ENCODE measurements around the gene SCMH1. TPM values are rescaled to one million over a fixed set of nuclear protein-coding genes. Genes with fewer than 3 reads are reported as not detected.

Gene SCMH1
- total and polyA plus RNA-seq, 3 experiments from 2014 or later: 8.4 to 23.7 (median 23.3) TPM

GRCh38 chr1:41281334-41281733 lies 39.2 kb upstream of the SCMH1 start:
- DNase-seq: no peak
- H3K36me3 Mint-ChIP-seq: no peaks in the 10 kb centered on the region
- Histone ChIP-seq H3K4me3 (ENCODE audit: low read length) (no peak overlapping the region), H3K27ac (ENCODE audit: low read depth, low read length) (no peak overlapping the region), H3K27me3 (ENCODE audit: insufficient read depth, low read length, poor library complexity, severe bottlenecking) (peaks cover 10% of the 10 kb centered on the region), H3K9me3 (ENCODE audit: low read length) (no peaks in the 10 kb centered on the region), H3K36me3 (ENCODE audit: insufficient read depth, low read length) (no peaks in the 10 kb centered on the region), H3K4me1 (ENCODE audit: insufficient read depth, low read length) (no peaks in the 10 kb centered on the region)
- peaks cover 0 to 2% (median 0%) of the 10 kb centered on the region in 5 donors for H3K9me3 Mint-ChIP-seq
- POLR2A ChIA-PET: no interaction called here
- CTCF ChIA-PET: interaction anchor here (1.1 to 5.3 kb wide), 2 partner anchors 134 to 137 kb away, joined by 3 to 26 read pairs; no protein-coding TSS in a partner anchor
- peaks cover 16 to 66% of the 10 kb centered on the region in 2 donors for H3K27me3 Mint-ChIP-seq
- H3K4me3 Mint-ChIP-seq: no peak overlapping the region
- no peaks in the 10 kb centered on the region for H3K4me1 Mint-ChIP-seq
- H3K27ac Mint-ChIP-seq: no peak overlapping the region

GRCh38 chr1:41280202-41281032 lies 38.3 kb upstream of the SCMH1 start:
- H3K27ac ChIP-seq (ENCODE audit: low read depth, low read length): no peak overlapping the region
- no peak overlapping the region for H3K27ac Mint-ChIP-seq
- no peak overlapping the region for H3K4me3 Mint-ChIP-seq
- H3K9me3 ChIP-seq (ENCODE audit: low read length): no peaks in the 10 kb centered on the region
- H3K36me3 ChIP-seq (ENCODE audit: insufficient read depth, low read length): no peaks in the 10 kb centered on the region
- no peak for DNase-seq
- no peaks in the 10 kb centered on the region for H3K4me1 ChIP-seq (ENCODE audit: insufficient read depth, low read length)
- H3K9me3 Mint-ChIP-seq: peaks cover 0 to 2% (median 0%) of the 10 kb centered on the region in 5 donors
- no peak overlapping the region for H3K4me3 ChIP-seq (ENCODE audit: low read length)
- POLR2A ChIA-PET: no interaction called here
- H3K36me3 Mint-ChIP-seq: no peaks in the 10 kb centered on the region
- peaks cover 14 to 61% of the 10 kb centered on the region in 2 donors for H3K27me3 Mint-ChIP-seq
- CTCF ChIA-PET: interaction anchor here (1.1 to 5.3 kb wide), 3 partner anchors 15 to 138 kb away, joined by 3 to 26 read pairs (median 5); no protein-coding TSS in a partner anchor
- no peaks in the 10 kb centered on the region for H3K4me1 Mint-ChIP-seq
- H3K27me3 ChIP-seq (ENCODE audit: insufficient read depth, low read length, poor library complexity, severe bottlenecking): peaks cover 10% of the 10 kb centered on the region

- Histone ChIP-seq H3K36me3 (ENCODE audit: insufficient read depth, low read length) (no peaks in the 10 kb centered on the region), H3K9me3 (ENCODE audit: low read length) (no peaks in the 10 kb centered on the region), H3K27me3 (ENCODE audit: insufficient read depth, low read length, poor library complexity, severe bottlenecking) (peaks cover 8% of the 10 kb centered on the region), H3K4me3 (ENCODE audit: low read length) (no peak overlapping the region), H3K27ac (ENCODE audit: low read depth, low read length) (no peak overlapping the region), H3K4me1 (ENCODE audit: insufficient read depth, low read length) (no peaks in the 10 kb centered on the region)
- Mint-ChIP-seq H3K27ac (no peak overlapping the region), H3K4me3 (no peak overlapping the region), H3K9me3 (peaks cover 0 to 2% (median 0%) of the 10 kb centered on the region in 5 donors), H3K36me3 (no peaks in the 10 kb centered on the region), H3K4me1 (no peaks in the 10 kb centered on the region), H3K27me3 (peaks cover 14 to 52% of the 10 kb centered on the region in 2 donors)
- CTCF ChIA-PET: interaction anchor here (1.5 kb wide), 1 partner anchor 9 kb away, joined by 3 read pairs; no protein-coding TSS in a partner anchor
- POLR2A ChIA-PET: no interaction called here
- no peak for DNase-seq
Measured at GRCh38 chr1:41278076-41278475, 36.0 kb upstream of the SCMH1 start.

- ChIA-PET POLR2A (no interaction called here), CTCF (interaction anchor here (1.5 kb wide), 1 partner anchor 8 kb away, joined by 3 read pairs; no protein-coding TSS in a partner anchor)
- H3K27ac ChIP-seq (ENCODE audit: low read depth, low read length): no peak overlapping the region
- H3K27me3 ChIP-seq (ENCODE audit: insufficient read depth, low read length, poor library complexity, severe bottlenecking): peaks cover 5% of the 10 kb centered on the region
- H3K9me3 Mint-ChIP-seq: peaks cover 0 to 2% (median 0%) of the 10 kb centered on the region in 5 donors
- H3K4me3 Mint-ChIP-seq: no peak overlapping the region
- H3K27me3 Mint-ChIP-seq: peaks cover 15 to 46% of the 10 kb centered on the region in 2 donors
- no peak overlapping the region for H3K4me3 ChIP-seq (ENCODE audit: low read length)
- H3K27ac Mint-ChIP-seq: no peak overlapping the region
- no peaks in the 10 kb centered on the region for H3K4me1 ChIP-seq (ENCODE audit: insufficient read depth, low read length)
- no peaks in the 10 kb centered on the region for H3K4me1 Mint-ChIP-seq
- H3K36me3 ChIP-seq (ENCODE audit: insufficient read depth, low read length): no peaks in the 10 kb centered on the region
- DNase-seq: no peak
- H3K9me3 ChIP-seq (ENCODE audit: low read length): no peaks in the 10 kb centered on the region
- no peaks in the 10 kb centered on the region for H3K36me3 Mint-ChIP-seq
Measured at GRCh38 chr1:41277371-41277975, 35.4 kb upstream of the SCMH1 start.

GRCh38 chr1:41275831-41276230 lies 33.7 kb upstream of the SCMH1 start:
- CTCF ChIA-PET: no interaction called here
- no peak overlapping the region for H3K27ac ChIP-seq (ENCODE audit: low read depth, low read length)
- no peaks in the 10 kb centered on the region for H3K9me3 ChIP-seq (ENCODE audit: low read length)
- Mint-ChIP-seq H3K27me3 (peaks cover 14 to 43% of the 10 kb centered on the region in 2 donors), H3K27ac (no peak overlapping the region), H3K4me1 (no peaks in the 10 kb centered on the region), H3K4me3 (no peak overlapping the region), H3K36me3 (no peaks in the 10 kb centered on the region), H3K9me3 (no peaks in the 10 kb centered on the region)
- no peaks in the 10 kb centered on the region for H3K4me1 ChIP-seq (ENCODE audit: insufficient read depth, low read length)
- H3K4me3 ChIP-seq (ENCODE audit: low read length): no peak overlapping the region
- POLR2A ChIA-PET: no interaction called here
- no peak for DNase-seq
- no peaks in the 10 kb centered on the region for H3K36me3 ChIP-seq (ENCODE audit: insufficient read depth, low read length)
- H3K27me3 ChIP-seq (ENCODE audit: insufficient read depth, low read length, poor library complexity, severe bottlenecking): peaks cover 5% of the 10 kb centered on the region

- no peaks in the 10 kb centered on the region for H3K4me1 Mint-ChIP-seq
- peaks cover 14 to 40% of the 10 kb centered on the region in 2 donors for H3K27me3 Mint-ChIP-seq
- H3K9me3 Mint-ChIP-seq: no peaks in the 10 kb centered on the region
- no peaks in the 10 kb centered on the region for H3K36me3 ChIP-seq (ENCODE audit: insufficient read depth, low read length)
- no peaks in the 10 kb centered on the region for H3K4me1 ChIP-seq (ENCODE audit: insufficient read depth, low read length)
- peaks cover 5% of the 10 kb centered on the region for H3K27me3 ChIP-seq (ENCODE audit: insufficient read depth, low read length, poor library complexity, severe bottlenecking)
- no peak overlapping the region for H3K27ac ChIP-seq (ENCODE audit: low read depth, low read length)
- POLR2A ChIA-PET: no interaction called here
- H3K9me3 ChIP-seq (ENCODE audit: low read length): no peaks in the 10 kb centered on the region
- H3K4me3 Mint-ChIP-seq: no peak overlapping the region
- H3K36me3 Mint-ChIP-seq: no peaks in the 10 kb centered on the region
- CTCF ChIA-PET: no interaction called here
- H3K27ac Mint-ChIP-seq: no peak overlapping the region
- H3K4me3 ChIP-seq (ENCODE audit: low read length): no peak overlapping the region
- no peak for DNase-seq
Measured at GRCh38 chr1:41274752-41275545, 32.8 kb upstream of the SCMH1 start.

- no peaks in the 10 kb centered on the region for H3K9me3 Mint-ChIP-seq
- no peaks in the 10 kb centered on the region for H3K9me3 ChIP-seq (ENCODE audit: low read length)
- ChIA-PET POLR2A (no interaction called here), CTCF (no interaction called here)
- no peak overlapping the region for H3K27ac ChIP-seq (ENCODE audit: low read depth, low read length)
- DNase-seq: no peak
- no peak overlapping the region for H3K4me3 ChIP-seq (ENCODE audit: low read length)
- no peak overlapping the region for H3K27ac Mint-ChIP-seq
- no peaks in the 10 kb centered on the region for H3K27me3 ChIP-seq (ENCODE audit: insufficient read depth, low read length, poor library complexity, severe bottlenecking)
- H3K4me3 Mint-ChIP-seq: no peak overlapping the region
- H3K36me3 ChIP-seq (ENCODE audit: insufficient read depth, low read length): no peaks in the 10 kb centered on the region
- H3K4me1 ChIP-seq (ENCODE audit: insufficient read depth, low read length): peaks cover 3% of the 10 kb centered on the region
- peaks cover 0 to 5% (median 4%) of the 10 kb centered on the region in 3 donors for H3K4me1 Mint-ChIP-seq
- peaks cover 15 to 28% of the 10 kb centered on the region in 2 donors for H3K27me3 Mint-ChIP-seq
- H3K36me3 Mint-ChIP-seq: no peaks in the 10 kb centered on the region
Measured at GRCh38 chr1:41272601-41273000, 30.5 kb upstream of the SCMH1 start.
